ENCODE data around the gene INSYN1. TPM values are rescaled to one million over a fixed set of nuclear protein-coding genes. Genes with fewer than 3 reads are reported as not detected.

INSYN1 gene
- total RNA-seq, 2 donors from 2014 or later: 17.3 to 26.0 TPM

DNA sequence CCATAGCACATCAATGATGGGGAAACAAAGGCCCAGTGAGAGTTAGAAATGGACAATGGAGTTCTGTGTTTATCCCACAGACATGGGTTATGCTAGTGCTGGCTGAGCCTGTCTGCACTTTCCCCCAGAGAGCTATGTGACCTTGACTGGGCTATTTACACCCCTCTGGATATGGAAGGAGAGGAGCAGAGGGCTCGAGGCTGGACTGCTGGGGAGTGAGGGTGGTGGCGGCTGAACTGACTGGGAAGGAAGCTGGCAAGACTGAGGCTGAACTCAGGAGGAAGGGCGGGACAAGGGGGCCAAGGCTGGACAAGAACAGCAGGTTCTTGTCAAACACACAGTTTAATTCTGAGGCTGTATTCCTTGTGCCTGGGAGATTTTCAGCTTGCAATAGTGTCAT lies 10.8 kb upstream of the INSYN1 start:
- Histone ChIP-seq H3K9me3 (no peaks in the 10 kb centered on the region), H3K27ac (no peak overlapping the region), H3K27me3 (replicated peaks; ENCODE audit: insufficient read depth) (no peaks in the 10 kb centered on the region), H3K4me1 (replicated peaks) (no peaks in the 10 kb centered on the region), H3K36me3 (no peaks in the 10 kb centered on the region), H3K4me3 (no peak overlapping the region)
- TF ChIP-seq, protein P1, sequence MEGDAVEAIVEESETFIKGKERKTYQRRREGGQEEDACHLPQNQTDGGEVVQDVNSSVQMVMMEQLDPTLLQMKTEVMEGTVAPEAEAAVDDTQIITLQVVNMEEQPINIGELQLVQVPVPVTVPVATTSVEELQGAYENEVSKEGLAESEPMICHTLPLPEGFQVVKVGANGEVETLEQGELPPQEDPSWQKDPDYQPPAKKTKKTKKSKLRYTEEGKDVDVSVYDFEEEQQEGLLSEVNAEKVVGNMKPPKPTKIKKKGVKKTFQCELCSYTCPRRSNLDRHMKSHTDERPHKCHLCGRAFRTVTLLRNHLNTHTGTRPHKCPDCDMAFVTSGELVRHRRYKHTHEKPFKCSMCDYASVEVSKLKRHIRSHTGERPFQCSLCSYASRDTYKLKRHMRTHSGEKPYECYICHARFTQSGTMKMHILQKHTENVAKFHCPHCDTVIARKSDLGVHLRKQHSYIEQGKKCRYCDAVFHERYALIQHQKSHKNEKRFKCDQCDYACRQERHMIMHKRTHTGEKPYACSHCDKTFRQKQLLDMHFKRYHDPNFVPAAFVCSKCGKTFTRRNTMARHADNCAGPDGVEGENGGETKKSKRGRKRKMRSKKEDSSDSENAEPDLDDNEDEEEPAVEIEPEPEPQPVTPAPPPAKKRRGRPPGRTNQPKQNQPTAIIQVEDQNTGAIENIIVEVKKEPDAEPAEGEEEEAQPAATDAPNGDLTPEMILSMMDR (IDR thresholded peaks at IDR 0.05): no peak
- no peak for TF ChIP-seq POLR2A (IDR thresholded peaks at IDR 0.05)
- no peak for TF ChIP-seq POLR2AphosphoS5 (IDR thresholded peaks at IDR 0.05)
- 39% methylated on average over 3 of the region's 3 CpGs for WGBS
- no peak for DNase-seq (ENCODE audit: low spot score)
- intact Hi-C loops (cut with DNase I): no loop called here

DNA sequence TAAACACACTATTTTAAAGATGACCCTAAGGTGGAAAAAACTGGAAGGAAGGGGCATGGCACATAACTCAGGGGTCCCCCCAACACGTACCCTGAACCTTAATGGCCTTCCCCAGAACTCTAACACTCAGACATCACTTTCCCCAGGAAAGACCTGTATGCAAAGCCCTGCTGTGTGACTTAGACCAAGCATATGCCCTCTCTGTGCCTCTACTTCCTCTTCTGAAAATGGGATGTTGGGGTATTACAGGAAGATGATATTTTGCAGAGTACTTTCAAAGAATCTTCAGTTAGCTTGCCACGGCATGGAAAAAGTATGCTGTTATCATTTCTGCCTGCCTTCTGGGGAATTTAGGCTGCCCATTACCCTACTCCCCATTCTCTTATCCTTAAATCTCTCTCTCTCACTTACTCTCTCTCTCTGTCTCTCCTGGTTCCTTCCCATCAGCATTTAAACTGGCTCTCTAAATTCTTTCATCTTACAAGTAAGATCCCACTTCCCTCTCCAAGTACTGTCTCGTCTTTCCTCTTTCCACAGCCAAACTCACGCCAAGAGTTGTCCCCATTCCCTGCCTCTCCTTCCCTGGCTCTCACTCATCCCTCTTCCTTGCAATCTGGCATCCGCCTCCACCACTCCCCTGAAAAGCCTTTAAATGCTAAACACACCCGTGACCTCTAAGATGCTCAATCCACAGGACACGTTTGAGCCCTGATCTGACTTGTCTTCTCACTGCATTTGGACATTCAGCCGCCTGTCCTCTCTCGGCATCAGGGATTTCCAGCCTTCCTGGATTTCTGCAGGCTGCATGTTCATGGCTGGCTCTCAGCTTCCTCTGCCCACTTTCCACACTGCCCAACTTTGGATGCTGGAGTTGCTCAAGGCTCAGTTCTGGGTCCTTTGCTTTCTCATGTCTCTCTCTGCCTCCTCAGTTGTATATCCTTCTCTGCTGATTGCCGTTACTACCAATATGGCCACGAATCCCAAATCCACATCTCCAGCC lies 7.5 kb upstream of the INSYN1 start:
- Histone ChIP-seq H3K36me3 (no peaks in the 10 kb centered on the region), H3K27me3 (replicated peaks; ENCODE audit: insufficient read depth) (no peaks in the 10 kb centered on the region), H3K9me3 (no peaks in the 10 kb centered on the region), H3K27ac (no peak overlapping the region), H3K4me3 (no peak overlapping the region), H3K4me1 (replicated peaks) (no peaks in the 10 kb centered on the region)
- 42% methylated on average over 11 of the region's 11 CpGs for WGBS
- TF ChIP-seq POLR2AphosphoS5 (IDR thresholded peaks at IDR 0.05): no peak
- no peak for TF ChIP-seq POLR2A (IDR thresholded peaks at IDR 0.05)
- TF ChIP-seq, protein P1 (IDR thresholded peaks at IDR 0.05): no peak
- no peak for DNase-seq (ENCODE audit: low spot score)
- intact Hi-C loops (cut with DNase I): no loop called here

DNA sequence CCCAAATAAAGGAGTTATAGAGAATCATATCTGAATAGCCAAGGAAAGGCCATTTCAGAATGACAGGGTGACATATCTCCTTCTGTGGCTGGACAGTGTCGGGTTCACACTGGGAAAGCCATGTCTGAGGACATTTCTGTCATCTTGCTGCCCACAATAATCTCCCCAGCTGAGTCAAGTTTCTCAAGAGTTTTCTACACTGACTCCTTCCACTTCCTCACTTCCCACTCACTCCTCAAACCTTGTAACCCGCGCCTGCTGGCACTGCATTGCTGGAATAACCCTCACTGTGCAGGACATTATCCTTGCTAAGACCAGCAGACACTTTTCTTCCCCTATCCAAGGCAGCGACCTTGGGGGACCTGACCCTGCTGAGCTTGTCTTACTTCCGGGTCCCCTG lies 5.3 kb upstream of the INSYN1 start:
- DNase-seq (ENCODE audit: low spot score): no peak
- WGBS: 86% methylated on average over 5 of the region's 5 CpGs
- Histone ChIP-seq H3K27me3 (replicated peaks; ENCODE audit: insufficient read depth) (no peaks in the 10 kb centered on the region), H3K27ac (no peak overlapping the region), H3K4me3 (no peak overlapping the region), H3K36me3 (no peaks in the 10 kb centered on the region), H3K9me3 (no peaks in the 10 kb centered on the region), H3K4me1 (replicated peaks) (no peaks in the 10 kb centered on the region)
- intact Hi-C loops (cut with DNase I): no loop called here
- no peak for TF ChIP-seq POLR2A (IDR thresholded peaks at IDR 0.05)
- TF ChIP-seq POLR2AphosphoS5 (IDR thresholded peaks at IDR 0.05): no peak
- TF ChIP-seq, protein P1 (IDR thresholded peaks at IDR 0.05): no peak

DNA sequence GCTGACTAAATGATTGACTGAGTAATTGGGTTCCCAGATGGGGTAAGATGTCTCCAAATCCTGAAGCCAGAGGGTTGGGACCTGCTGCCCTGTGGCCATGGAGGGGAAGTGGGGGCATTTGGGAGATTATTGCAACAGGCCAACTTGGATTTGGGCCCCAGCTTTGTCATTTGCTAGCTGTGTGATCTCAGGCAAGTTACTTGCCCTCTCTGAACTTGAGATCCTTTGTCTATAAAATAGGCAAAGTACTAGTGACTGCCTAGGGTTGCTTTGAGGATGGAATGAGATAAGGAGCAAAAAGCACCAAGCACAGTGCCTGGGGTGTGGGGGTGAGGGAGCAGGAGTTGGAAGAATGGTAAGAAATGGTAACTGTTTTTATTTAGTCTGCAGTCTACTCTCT lies 4.4 kb upstream of the INSYN1 start:
- Histone ChIP-seq H3K27me3 (replicated peaks; ENCODE audit: insufficient read depth) (no peaks in the 10 kb centered on the region), H3K4me1 (replicated peaks) (no peaks in the 10 kb centered on the region), H3K4me3 (no peak overlapping the region), H3K9me3 (no peaks in the 10 kb centered on the region), H3K27ac (no peak overlapping the region), H3K36me3 (no peaks in the 10 kb centered on the region)
- intact Hi-C loops (cut with DNase I): no loop called here
- no peak for DNase-seq (ENCODE audit: low spot score)
- TF ChIP-seq, protein P1 (IDR thresholded peaks at IDR 0.05): no peak
- TF ChIP-seq POLR2AphosphoS5 (IDR thresholded peaks at IDR 0.05) (no peak), POLR2A (IDR thresholded peaks at IDR 0.05) (no peak)

All from prostate gland (tissue), 2 donors.